Endothelial cell of umbilical vein (primary cell): Measurements from ENCODE around the gene PCNX1. TPM values are rescaled to one million over a fixed set of nuclear protein-coding genes. Genes with fewer than 3 reads are reported as not detected.

Source experiments
- BruUV-seq: library from RNA; stranded (reverse); fragments of 400-500 nt; replicated peaks from 2 replicates; lab custom pipeline; 2021; lab: Mats Ljungman, UMichigan
- CTCF ChIA-PET: fragments of 300-600, 350-600 bp; sonication (Branson Sonifier 250); formaldehyde crosslinking; loops from one replicate; lab custom pipeline; 2021; ENCODE audit warnings: antibody characterized with exemption, inconsistent platforms; lab: Charles Lee
- POLR2A ChIA-PET: fragments of 300-600, 350-600 bp; sonication (Branson Sonifier 250); formaldehyde crosslinking; loops from one replicate; lab custom pipeline; 2021; ENCODE audit warnings: antibody characterized with exemption, inconsistent platforms; lab: Charles Lee
- DNase-seq: peaks from one replicate; pipeline ENCODE4 v3.0.0-alpha.2; 2011; ENCODE audit warnings: low read depth, low spot score
- FAIRE-seq: peaks from 2 replicates; lab custom pipeline; 2011; peaks lifted over from hg19 to GRCh38; lab: Jason Lieb, UNC
- H2AFZ ChIP-seq: 2 replicates; pipeline ENCODE4 v1.6.0; 2012; ENCODE audit warnings: low read depth, low read length, control low read depth, inconsistent platforms
- H3K27ac ChIP-seq: 2 replicates; pipeline ENCODE4 v1.5.1; 2011; ENCODE audit warnings: low read depth, mild to moderate bottlenecking, control low read depth, low read length, moderate library complexity; ENCODE audit not compliant: insufficient read depth
- H3K27me3 ChIP-seq, 2 experiments: 2 replicates each; pipeline versions ENCODE4 v1.6.0 to v1.6.1; 2011; ENCODE audit warnings: low read length in 2 of 2, mixed read lengths in 1 of 2; ENCODE audit not compliant: control insufficient read depth in 2 of 2, insufficient read depth in 2 of 2
- H3K36me3 ChIP-seq, 2 experiments: 2 replicates in 1 of 2; 3 replicates in 1 of 2; pipeline ENCODE4 v1.5.1; 2011; ENCODE audit warnings: low read length in 2 of 2, mild to moderate bottlenecking in 1 of 2, moderate library complexity in 1 of 2; ENCODE audit not compliant: control insufficient read depth in 2 of 2, insufficient read depth in 2 of 2; ENCODE audit errors: extremely low read depth in 1 of 2
- H3K4me1 ChIP-seq: 3 replicates; pipeline ENCODE4 v1.5.1; 2011; ENCODE audit warnings: mild to moderate bottlenecking, low read length; ENCODE audit not compliant: control insufficient read depth, insufficient read depth; ENCODE audit errors: extremely low read depth
- H3K4me2 ChIP-seq: 2 replicates; pipeline ENCODE4 v1.6.1; 2011; ENCODE audit warnings: low read length, control low read depth, mixed read lengths; ENCODE audit not compliant: insufficient read depth
- H3K4me3 ChIP-seq, 3 experiments: fragments of 200-600 bp in 1 of 3; sonication (generic), shearing (Covaris generic) in 1 of 3; replicated peaks in 1 of 3; 2 replicates each; pipeline ENCODE4 v1.5.1; 2011 to 2016; ENCODE audit warnings: control low read depth in 3 of 3, low read length in 3 of 3, mild to moderate bottlenecking in 2 of 3, inconsistent platforms in 1 of 3, low read depth in 1 of 3, moderate library complexity in 1 of 3; ENCODE audit not compliant: insufficient read depth in 1 of 3
- H3K79me2 ChIP-seq: 2 replicates; pipeline ENCODE4 v1.6.0; 2012; ENCODE audit warnings: low read length, inconsistent platforms; ENCODE audit not compliant: control insufficient read depth, insufficient read depth
- H3K9ac ChIP-seq: replicated peaks from 2 replicates; pipeline ENCODE3; 2011; ENCODE audit warnings: low read length, control low read depth; ENCODE audit not compliant: insufficient read depth; ENCODE audit errors: extremely low read depth
- H3K9me1 ChIP-seq: replicated peaks from 3 replicates; pipeline ENCODE4 v1.6.0; 2011; ENCODE audit warnings: mild to moderate bottlenecking, low read length; ENCODE audit not compliant: control insufficient read depth, insufficient read depth; ENCODE audit errors: extremely low read depth
- H3K9me3 ChIP-seq: replicated peaks from 2 replicates; pipeline ENCODE4 v1.5.1; 2012; ENCODE audit warnings: low read length, inconsistent platforms; ENCODE audit not compliant: control insufficient read depth, insufficient read depth
- H4K20me1 ChIP-seq: replicated peaks from 2 replicates; pipeline ENCODE3; 2011; ENCODE audit warnings: mild to moderate bottlenecking, low read length; ENCODE audit not compliant: control insufficient read depth, insufficient read depth; ENCODE audit errors: extremely low read depth
- EZH2 ChIP-seq: IDR thresholded peaks from 2 replicates; pipeline ENCODE4 v1.6.1; 2012; ENCODE audit warnings: borderline replicate concordance, low read depth, mild to moderate bottlenecking, moderate library complexity, low read length, inconsistent platforms; ENCODE audit not compliant: severe bottlenecking
- FOS ChIP-seq: IDR thresholded peaks from 2 replicates; pipeline ENCODE4 v1.6.1; 2011; ENCODE audit warnings: mild to moderate bottlenecking, low read length, moderate library complexity, borderline replicate concordance; ENCODE audit not compliant: insufficient read depth
- GATA2 ChIP-seq: IDR thresholded peaks from 2 replicates; pipeline ENCODE4 v1.7.0; 2011; ENCODE audit warnings: low read depth, mild to moderate bottlenecking, moderate library complexity, mixed read lengths, low read length; ENCODE audit not compliant: insufficient read length, insufficient read depth
- JUN ChIP-seq: IDR thresholded peaks from 2 replicates; pipeline ENCODE4 v1.6.1; 2011; ENCODE audit warnings: borderline replicate concordance, low read depth; ENCODE audit not compliant: insufficient read length, insufficient read depth
- MYC ChIP-seq: IDR thresholded peaks from one replicate; pipeline ENCODE4 v1.6.1; 2011; ENCODE audit warnings: mild to moderate bottlenecking, low read depth, low read length
- POLR2A ChIP-seq: IDR thresholded peaks from 2 replicates; pipeline ENCODE4 v1.6.1; 2012; ENCODE audit warnings: low read depth, mild to moderate bottlenecking, control low read depth, low read length
- POLR2AphosphoS5 ChIP-seq: IDR thresholded peaks from 2 replicates; pipeline ENCODE4 v1.6.1; 2012; ENCODE audit warnings: low read depth, mild to moderate bottlenecking, control low read depth, low read length, moderate library complexity; ENCODE audit not compliant: insufficient read depth
- dilution Hi-C: fragments of 300-500 bp; cut with MboI; formaldehyde crosslinking; loops from one replicate; pipeline ENCODE4 v1.15.0; 2019; ENCODE audit warnings: low sequenced_read_pairs; ENCODE audit not compliant: extremely low pct_ligation_motif_present
- intact Hi-C: fragments of 100-400 bp; cut with micrococcal nuclease; formaldehyde crosslinking; loops from one replicate; pipeline ENCODE4 v1.10.0; 2022
- polyA plus RNA-seq, 4 experiments: library from polyadenylated mRNA; depleted of rRNA in 3 of 4; stranded (reverse) in 3 of 4; unstranded in 1 of 4; fragments of >200 nt; gene quantifications; 2 replicates each; pipeline versions ENCODE4 v1.2.1 to v1.2.3, GENCODE V29; 2011 to 2012; ENCODE audit warnings: missing spikeins in 1 of 4
- total RNA-seq: library from RNA; stranded (reverse); gene quantifications from 2 replicates; pipeline ENCODE4 v1.2.3, GENCODE V29; 2021
- TF ChIP-seq, protein P1 (sequence below): IDR thresholded peaks from 2 replicates; pipeline ENCODE4 v1.6.1; 2011; ENCODE audit not compliant: insufficient read depth, insufficient read length
- TF ChIP-seq, protein P2 (sequence below), 2 donors: IDR thresholded peaks; 1 replicate in 1 of 2; 2 replicates in 1 of 2; pipeline ENCODE4 v1.5.1; 2011; ENCODE audit warnings: low read length in 2 of 2, mild to moderate bottlenecking in 2 of 2, moderate library complexity in 2 of 2, control low read depth in 1 of 2, inconsistent platforms in 1 of 2, low read depth in 1 of 2; ENCODE audit not compliant: insufficient read depth in 1 of 2; ENCODE audit errors: extremely low read depth in 1 of 2

Gene PCNX1
- total and polyA plus RNA-seq, 2 donors (not counting 3 experiments of a cell fraction or from before 2014, with no cell fraction given): 21.4 to 40.5 TPM

DNA sequence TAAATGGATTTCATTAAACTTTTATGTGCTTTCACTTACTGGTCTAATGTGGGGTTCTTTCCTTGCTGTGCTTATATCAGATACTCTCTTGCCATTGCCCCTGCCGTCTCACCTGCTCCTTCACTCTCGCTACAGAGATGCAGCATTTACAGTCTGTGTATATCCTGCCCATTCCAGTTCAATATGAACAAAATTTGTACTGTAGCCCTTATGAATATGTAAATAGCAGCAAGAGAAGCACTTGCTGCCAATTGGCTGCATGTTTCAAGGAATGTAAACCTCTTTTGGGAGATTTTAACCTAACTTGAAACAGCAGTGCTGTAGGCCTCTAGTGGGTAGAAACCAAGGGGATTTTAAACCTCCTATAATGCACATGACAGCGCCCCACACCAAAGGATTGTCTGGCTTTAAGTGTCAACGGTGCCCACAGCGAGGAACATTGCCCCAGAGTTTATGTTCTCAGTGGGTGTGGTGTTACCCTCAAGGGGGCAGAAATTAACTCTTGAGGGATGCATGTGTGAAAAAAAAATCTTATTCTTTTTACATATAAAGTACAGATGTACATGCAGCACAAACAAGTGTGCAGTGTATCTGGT is 19.1 kb downstream of the PCNX1 start:
- no peak overlapping the region for H3K27ac ChIP-seq
- peaks cover 20% of the 10 kb centered on the region for H4K20me1 ChIP-seq
- no peaks in the 10 kb centered on the region for H3K27me3 ChIP-seq
- H3K79me2 ChIP-seq: peaks cover 73% of the 10 kb centered on the region
- H3K4me1 ChIP-seq: no peaks in the 10 kb centered on the region
- H3K4me2 ChIP-seq: no peak overlapping the region
- no peak overlapping the region for H3K9ac ChIP-seq
- TF ChIP-seq MYC (no peak), GATA2 (no peak), FOS (no peak), POLR2A (no peak), JUN (no peak), EZH2 (no peak), POLR2AphosphoS5 (no peak)
- TF ChIP-seq, protein P1, sequence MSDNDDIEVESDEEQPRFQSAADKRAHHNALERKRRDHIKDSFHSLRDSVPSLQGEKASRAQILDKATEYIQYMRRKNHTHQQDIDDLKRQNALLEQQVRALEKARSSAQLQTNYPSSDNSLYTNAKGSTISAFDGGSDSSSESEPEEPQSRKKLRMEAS: no peak
- TF ChIP-seq, protein P2, sequence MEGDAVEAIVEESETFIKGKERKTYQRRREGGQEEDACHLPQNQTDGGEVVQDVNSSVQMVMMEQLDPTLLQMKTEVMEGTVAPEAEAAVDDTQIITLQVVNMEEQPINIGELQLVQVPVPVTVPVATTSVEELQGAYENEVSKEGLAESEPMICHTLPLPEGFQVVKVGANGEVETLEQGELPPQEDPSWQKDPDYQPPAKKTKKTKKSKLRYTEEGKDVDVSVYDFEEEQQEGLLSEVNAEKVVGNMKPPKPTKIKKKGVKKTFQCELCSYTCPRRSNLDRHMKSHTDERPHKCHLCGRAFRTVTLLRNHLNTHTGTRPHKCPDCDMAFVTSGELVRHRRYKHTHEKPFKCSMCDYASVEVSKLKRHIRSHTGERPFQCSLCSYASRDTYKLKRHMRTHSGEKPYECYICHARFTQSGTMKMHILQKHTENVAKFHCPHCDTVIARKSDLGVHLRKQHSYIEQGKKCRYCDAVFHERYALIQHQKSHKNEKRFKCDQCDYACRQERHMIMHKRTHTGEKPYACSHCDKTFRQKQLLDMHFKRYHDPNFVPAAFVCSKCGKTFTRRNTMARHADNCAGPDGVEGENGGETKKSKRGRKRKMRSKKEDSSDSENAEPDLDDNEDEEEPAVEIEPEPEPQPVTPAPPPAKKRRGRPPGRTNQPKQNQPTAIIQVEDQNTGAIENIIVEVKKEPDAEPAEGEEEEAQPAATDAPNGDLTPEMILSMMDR (IDR thresholded peaks at IDR 0.05; ENCODE audit: extremely low read depth in 1 of 2, insufficient read depth in 1 of 2, low read depth in 1 of 2, low read length in 2 of 2): no peak
- no peak overlapping the region for H3K4me3 ChIP-seq
- H2AFZ ChIP-seq: no peak overlapping the region
- H3K36me3 ChIP-seq: no peaks in the 10 kb centered on the region
- intact Hi-C loops (no loop called here), dilution Hi-C loops (no loop called here)
- no peaks in the 10 kb centered on the region for H3K9me3 ChIP-seq
- H3K9me1 ChIP-seq: no peaks in the 10 kb centered on the region
- BruUV-seq: no TSS peak
- FAIRE-seq (no peak), DNase-seq (no peak)
- CTCF ChIA-PET: interaction anchor here (1.2 to 2.2 kb wide), 3 partner anchors 19 to 38 kb away, joined by 3 to 10 read pairs (median 4); partner anchors contain the start of gene PCNX1
- POLR2A ChIA-PET: no interaction called here
